Lung (tissue), 12 donors: ENCODE results near the gene NFIA. TPM values are rescaled to one million over a fixed set of nuclear protein-coding genes. Genes with fewer than 3 reads are reported as not detected.
A peak's percentile ranks its signal among the peaks of the same experiment; 100 is the strongest.

ENCODE experiments used
- ATAC-seq: fragments of 200-7000 bp; cut with Tn5 transposase; one replicate; pipeline ENCODE4 v1.9.1; 2020; ENCODE audit warnings: moderate number of reproducible peaks; ENCODE audit not compliant: insufficient read depth, low FRiP score
- DNase-seq, 3 donors: peaks; one replicate each; pipeline ENCODE4 v3.0.0-alpha.2; 2013 to 2017
- H3K27ac ChIP-seq, 2 donors: one replicate each; pipeline ENCODE4 v1.5.1; 2013; ENCODE audit warnings: mild to moderate bottlenecking in 2 of 2, moderate library complexity in 2 of 2, control low read depth in 1 of 2, inconsistent platforms in 1 of 2, low read depth in 1 of 2, low read length in 1 of 2
- H3K27me3 ChIP-seq, 3 donors: one replicate each; pipeline ENCODE4 v1.5.1; 2013; ENCODE audit warnings: low read length in 2 of 3; ENCODE audit not compliant: control insufficient read depth in 3 of 3, insufficient read depth in 3 of 3
- H3K36me3 ChIP-seq, 4 donors: one replicate each; pipeline ENCODE4 v1.5.1; 2013; ENCODE audit warnings: low read length in 4 of 4, mild to moderate bottlenecking in 1 of 4, moderate library complexity in 1 of 4; ENCODE audit not compliant: control insufficient read depth in 4 of 4, insufficient read depth in 4 of 4
- H3K4me1 ChIP-seq, 5 donors: one replicate each; pipeline ENCODE4 v1.5.1; 2013; ENCODE audit warnings: low read length in 5 of 5, mild to moderate bottlenecking in 2 of 5, moderate library complexity in 1 of 5; ENCODE audit not compliant: control insufficient read depth in 5 of 5, insufficient read depth in 5 of 5
- H3K4me3 ChIP-seq: one replicate; pipeline ENCODE4 v1.5.1; 2013; ENCODE audit warnings: mild to moderate bottlenecking, control low read depth, moderate library complexity
- H3K9ac ChIP-seq, 2 donors: one replicate each; pipeline ENCODE4 v1.5.1; 2013; ENCODE audit warnings: low read length in 2 of 2, control low read depth in 1 of 2; ENCODE audit not compliant: insufficient read depth in 1 of 2
- H3K9me3 ChIP-seq, 4 donors: one replicate each; pipeline ENCODE4 v1.5.1; 2013; ENCODE audit warnings: low read length in 3 of 4, mild to moderate bottlenecking in 1 of 4, moderate library complexity in 1 of 4; ENCODE audit not compliant: control insufficient read depth in 4 of 4, insufficient read depth in 3 of 4
- WGBS, 2 donors: extraction: QIAGEN DNeasy Blood & Tissue Kit; methylation state at CpG; one replicate each; pipeline ENCODE4 v1.1.7; 2013; 5-methylcytosine and 5-hydroxymethylcytosine counted together
- polyA plus RNA-seq, 2 donors: library from polyadenylated mRNA; stranded (reverse); fragments of 200-250 nt; gene quantifications; one replicate each; pipeline ENCODE4 v1.2.1, GENCODE V29; 2013
- total RNA-seq, 2 donors: library from RNA; depleted of rRNA in 1 of 2; stranded (reverse); fragments of >200 nt in 1 of 2; gene quantifications; one replicate each; pipeline ENCODE4 v1.2.1, GENCODE V29; 2014 to 2021
- TF ChIP-seq, protein P1 (sequence below): IDR thresholded peaks from 2 replicates; pipeline ENCODE4 v1.5.1; 2012; ENCODE audit warnings: mild to moderate bottlenecking; ENCODE audit errors: control extremely low read depth, extremely low read depth
- donor health status: control.
- donor health status: control.
- donor health status: Bipolar disorder and iron deficiency.
- donor health status: healthy.
- donor health status: DM: yes; HTN: yes; CAD: no.

Gene NFIA
- total and polyA plus RNA-seq, 4 donors = 3.0 to 63.4 (median 34.2) TPM

DNA sequence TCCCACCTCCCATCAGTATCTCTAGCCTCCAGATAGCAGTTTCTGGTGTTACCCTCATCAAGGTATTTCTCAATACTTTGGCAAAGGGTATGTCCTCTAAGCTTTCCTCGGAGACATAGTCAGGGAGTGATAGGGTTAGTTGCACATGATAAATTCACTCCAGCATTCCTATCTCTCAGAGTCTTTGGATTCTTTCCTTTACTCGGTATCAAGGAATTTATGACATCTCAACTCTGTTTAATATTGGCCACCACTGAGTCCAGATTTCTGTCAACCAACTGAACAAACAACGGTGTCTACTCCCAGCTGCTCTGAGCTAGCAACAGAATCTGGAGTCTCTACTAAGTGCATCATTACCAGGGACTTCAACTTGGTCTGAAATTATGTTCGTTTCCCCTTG, 409.1 kb downstream of the NFIA start:
- ATAC-seq = no peak
- Histone ChIP-seq H3K4me1 (peaks cover 0 to 10% (median 0%) of the 10 kb centered on the region in 5 donors), H3K36me3 (no peaks in the 10 kb centered on the region), H3K27ac (peak overlapping the region; percentile 23 to 41), H3K9me3 (no peaks in the 10 kb centered on the region), H3K4me3 (no peak overlapping the region), H3K9ac (no peak overlapping the region), H3K27me3 (no peaks in the 10 kb centered on the region)
- peak; percentile 16 to 68 (median 58) for DNase-seq
- 66 to 79% methylated on average over 4 of the region's 4 CpGs for WGBS, 2 donors
- TF ChIP-seq, protein P1, sequence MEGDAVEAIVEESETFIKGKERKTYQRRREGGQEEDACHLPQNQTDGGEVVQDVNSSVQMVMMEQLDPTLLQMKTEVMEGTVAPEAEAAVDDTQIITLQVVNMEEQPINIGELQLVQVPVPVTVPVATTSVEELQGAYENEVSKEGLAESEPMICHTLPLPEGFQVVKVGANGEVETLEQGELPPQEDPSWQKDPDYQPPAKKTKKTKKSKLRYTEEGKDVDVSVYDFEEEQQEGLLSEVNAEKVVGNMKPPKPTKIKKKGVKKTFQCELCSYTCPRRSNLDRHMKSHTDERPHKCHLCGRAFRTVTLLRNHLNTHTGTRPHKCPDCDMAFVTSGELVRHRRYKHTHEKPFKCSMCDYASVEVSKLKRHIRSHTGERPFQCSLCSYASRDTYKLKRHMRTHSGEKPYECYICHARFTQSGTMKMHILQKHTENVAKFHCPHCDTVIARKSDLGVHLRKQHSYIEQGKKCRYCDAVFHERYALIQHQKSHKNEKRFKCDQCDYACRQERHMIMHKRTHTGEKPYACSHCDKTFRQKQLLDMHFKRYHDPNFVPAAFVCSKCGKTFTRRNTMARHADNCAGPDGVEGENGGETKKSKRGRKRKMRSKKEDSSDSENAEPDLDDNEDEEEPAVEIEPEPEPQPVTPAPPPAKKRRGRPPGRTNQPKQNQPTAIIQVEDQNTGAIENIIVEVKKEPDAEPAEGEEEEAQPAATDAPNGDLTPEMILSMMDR = no peak

DNA sequence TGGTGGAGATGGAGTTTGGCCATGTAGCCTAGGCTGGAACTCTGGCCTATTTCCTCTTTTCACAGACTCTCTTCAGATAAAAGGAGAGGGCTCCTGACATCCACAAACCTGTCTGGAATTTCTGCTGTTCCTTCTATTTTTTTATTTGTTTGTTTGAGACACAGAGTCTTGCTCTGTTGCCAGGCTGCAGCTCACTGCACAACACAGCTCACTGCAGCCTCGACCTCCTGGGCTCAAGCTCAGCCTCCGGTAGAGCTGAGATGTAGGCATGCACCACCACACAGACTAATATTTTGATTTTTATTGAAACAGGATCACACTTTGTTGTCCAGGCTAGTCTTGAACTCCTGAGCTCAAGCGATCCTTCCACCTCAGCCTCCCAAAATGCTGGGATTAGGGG, 411.6 kb downstream of the NFIA start:
- TF ChIP-seq, protein P1 = no peak
- no peaks in the 10 kb centered on the region for H3K36me3 ChIP-seq
- H3K4me1 ChIP-seq = peaks cover 0 to 10% (median 0%) of the 10 kb centered on the region in 5 donors
- no peak overlapping the region for H3K27ac ChIP-seq
- no peaks in the 10 kb centered on the region for H3K9me3 ChIP-seq
- no peak overlapping the region for H3K9ac ChIP-seq
- WGBS, 2 donors = 86 to 89% methylated on average over 3 of the region's 3 CpGs
- no peaks in the 10 kb centered on the region for H3K27me3 ChIP-seq
- no peak for DNase-seq
- H3K4me3 ChIP-seq = no peak overlapping the region
- no peak for ATAC-seq

GRCh38 chr1:61496501-61496900, 414.1 kb downstream of the NFIA start:
- Histone ChIP-seq H3K27me3 (no peaks in the 10 kb centered on the region), H3K9me3 (no peaks in the 10 kb centered on the region), H3K27ac (no peak overlapping the region), H3K4me1 (peaks cover 0 to 5% (median 1%) of the 10 kb centered on the region in 5 donors), H3K9ac (no peak overlapping the region), H3K4me3 (no peak overlapping the region), H3K36me3 (no peaks in the 10 kb centered on the region)
- TF ChIP-seq, protein P1 = no peak
- 67 to 79% methylated on average over 4 of the region's 4 CpGs for WGBS, 2 donors
- ATAC-seq (no peak), DNase-seq (no peak)

DNA sequence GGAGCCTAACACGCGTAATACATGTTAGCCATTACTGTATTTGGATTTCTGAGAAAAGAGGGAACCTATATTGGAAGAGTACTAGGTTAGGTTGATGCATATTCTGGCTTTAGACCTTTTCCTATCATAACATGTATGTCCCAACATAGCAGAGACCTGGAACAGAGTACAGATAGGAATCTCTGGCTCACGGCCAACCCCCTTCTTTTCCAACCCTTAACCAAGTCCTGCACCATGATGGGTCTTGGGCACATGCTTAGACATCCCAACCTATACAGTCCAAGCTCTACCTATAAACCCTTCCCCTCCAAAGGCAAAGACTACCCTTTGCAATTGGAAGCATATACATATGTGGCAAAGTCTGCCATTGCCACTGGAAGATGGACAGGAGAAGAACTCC, 414.7 kb downstream of the NFIA start:
- DNase-seq (no peak), ATAC-seq (no peak)
- 93 to 94% methylated on average over 3 of the region's 3 CpGs for WGBS, 2 donors
- Histone ChIP-seq H3K27ac (no peak overlapping the region), H3K4me3 (no peak overlapping the region), H3K36me3 (no peaks in the 10 kb centered on the region), H3K27me3 (no peaks in the 10 kb centered on the region), H3K9me3 (no peaks in the 10 kb centered on the region), H3K9ac (no peak overlapping the region), H3K4me1 (peaks cover 0 to 1% (median 0%) of the 10 kb centered on the region in 5 donors)
- TF ChIP-seq, protein P1 = no peak
